Nephron (organoid): ENCODE measurements around the gene NDUFA12.

Source experiments
- H3K27ac Mint-ChIP-seq, 3 experiments: 2 replicates each; pipeline ENCODE4 v1.8.0; 2020; ENCODE audit warnings: mixed read lengths in 3 of 3, mild to moderate bottlenecking in 2 of 3, moderate library complexity in 1 of 3
- H3K27me3 Mint-ChIP-seq: 2 replicates; pipeline ENCODE4 v1.8.0; 2021; ENCODE audit warnings: low read depth, mild to moderate bottlenecking, moderate library complexity, mixed read lengths
- H3K36me3 Mint-ChIP-seq: 2 replicates; pipeline ENCODE4 v1.8.0; 2020; ENCODE audit warnings: low read depth, mixed read lengths
- H3K4me1 Mint-ChIP-seq: 2 replicates; pipeline ENCODE4 v1.8.0; 2020; ENCODE audit warnings: mixed read lengths
- H3K4me3 Mint-ChIP-seq, 3 experiments: 2 replicates each; pipeline ENCODE4 v1.8.0; 2020; ENCODE audit warnings: mild to moderate bottlenecking in 3 of 3, mixed read lengths in 3 of 3, moderate library complexity in 2 of 3
- H3K9me3 Mint-ChIP-seq: 2 replicates; pipeline ENCODE4 v1.8.0; 2020; ENCODE audit warnings: mixed read lengths
- CTCF ChIP-seq, 3 experiments: fragments of 200-600 bp; sonication (generic); IDR thresholded peaks; one replicate each; pipeline ENCODE4 v1.5.0; 2021; ENCODE audit warnings: antibody characterized with exemption in 3 of 3; ENCODE audit not compliant: unreplicated experiment in 3 of 3

The NDUFA12 gene

GRCh38 chr12:94980577-94980976 is 22.9 kb downstream of the NDUFA12 start:
- TF ChIP-seq CTCF (IDR thresholded peaks at IDR 0.05; ENCODE audit: unreplicated experiment in 3 of 3) = peak; percentile 43 to 64 (median 44)
- H3K27me3 Mint-ChIP-seq = no peaks in the 10 kb centered on the region
- no peak overlapping the region for H3K4me3 Mint-ChIP-seq
- H3K4me1 Mint-ChIP-seq = peaks cover 9% of the 10 kb centered on the region
- H3K27ac Mint-ChIP-seq = peak overlapping the region in 1 of 3 experiments; percentile 30
- no peaks in the 10 kb centered on the region for H3K9me3 Mint-ChIP-seq
- H3K36me3 Mint-ChIP-seq = peaks cover 9% of the 10 kb centered on the region

DNA sequence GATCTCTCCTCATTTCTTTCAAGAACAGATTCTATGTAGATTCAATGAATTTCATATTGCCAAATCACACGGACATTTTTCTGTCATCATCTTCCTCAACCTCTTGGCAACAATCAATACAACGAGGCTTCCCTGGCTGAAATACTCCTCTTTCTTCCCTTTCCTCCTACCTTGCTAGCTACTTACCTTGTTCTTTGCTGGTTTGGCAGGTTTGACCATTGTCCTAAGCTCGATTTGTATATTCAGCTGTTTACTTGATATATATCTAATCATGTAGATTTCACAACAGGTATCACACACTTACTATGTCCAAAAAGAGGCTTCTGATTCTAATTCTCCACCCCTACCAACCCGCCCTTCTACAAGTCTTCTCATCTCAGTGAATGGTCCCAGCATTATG is 23.6 kb downstream of the NDUFA12 start:
- Mint-ChIP-seq H3K4me3 (no peak overlapping the region), H3K27ac (no peak overlapping the region), H3K27me3 (no peaks in the 10 kb centered on the region), H3K9me3 (no peaks in the 10 kb centered on the region), H3K36me3 (peaks cover 9% of the 10 kb centered on the region), H3K4me1 (peaks cover 9% of the 10 kb centered on the region)
- TF ChIP-seq CTCF (IDR thresholded peaks at IDR 0.05; ENCODE audit: unreplicated experiment in 3 of 3) = no peak

GRCh38 chr12:94977766-94978468 is 25.6 kb downstream of the NDUFA12 start:
- H3K4me1 Mint-ChIP-seq = peaks cover 10% of the 10 kb centered on the region
- H3K36me3 Mint-ChIP-seq = peaks cover 10% of the 10 kb centered on the region
- no peak for TF ChIP-seq CTCF (IDR thresholded peaks at IDR 0.05; ENCODE audit: unreplicated experiment in 3 of 3)
- H3K27ac Mint-ChIP-seq = no peak overlapping the region
- no peaks in the 10 kb centered on the region for H3K27me3 Mint-ChIP-seq
- H3K9me3 Mint-ChIP-seq = no peaks in the 10 kb centered on the region
- H3K4me3 Mint-ChIP-seq = no peak overlapping the region

DNA sequence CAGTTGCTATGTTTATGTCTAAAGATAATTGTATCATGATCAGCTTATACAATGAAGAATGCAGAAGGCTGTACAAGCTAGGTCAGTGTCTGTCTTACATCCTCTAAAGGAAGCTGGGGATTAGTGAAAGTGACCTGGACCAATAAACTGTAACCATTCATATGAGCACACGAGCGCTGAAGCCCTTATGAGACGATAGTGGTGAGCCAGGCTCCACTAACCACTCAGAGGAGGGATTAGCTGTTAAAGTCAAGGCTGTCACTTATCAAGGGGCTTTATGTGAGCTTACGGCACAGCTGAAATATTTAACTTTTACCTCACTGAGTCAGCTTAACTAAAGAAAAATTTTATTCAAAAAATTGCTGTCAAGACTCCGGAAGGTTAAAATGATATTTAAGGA is 30.3 kb downstream of the NDUFA12 start:
- Mint-ChIP-seq H3K36me3 (peaks cover 27% of the 10 kb centered on the region), H3K4me1 (peaks cover 4% of the 10 kb centered on the region), H3K9me3 (no peaks in the 10 kb centered on the region), H3K27me3 (no peaks in the 10 kb centered on the region), H3K27ac (peak overlapping the region in 1 of 3 experiments; percentile 48), H3K4me3 (no peak overlapping the region)
- no peak for TF ChIP-seq CTCF (IDR thresholded peaks at IDR 0.05; ENCODE audit: unreplicated experiment in 3 of 3)

DNA sequence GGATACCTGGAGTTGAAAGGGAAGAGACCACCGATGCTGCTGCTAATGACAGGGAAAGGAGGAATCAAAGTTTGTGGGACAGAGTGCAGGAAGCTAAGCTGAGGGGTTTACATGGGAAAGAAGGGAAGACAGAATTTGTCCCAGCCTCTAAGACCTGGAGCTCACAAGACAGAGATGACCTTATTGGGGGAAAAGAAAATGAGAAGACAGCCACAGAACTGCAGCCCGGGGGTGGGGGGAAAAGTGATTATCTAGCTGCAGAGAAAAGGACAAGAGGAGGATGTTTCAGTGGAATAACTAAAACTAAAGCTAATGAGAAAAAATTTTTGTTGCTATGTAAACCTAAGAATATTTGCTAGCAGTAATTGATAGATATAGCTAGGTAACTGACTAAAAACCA is 30.7 kb downstream of the NDUFA12 start:
- H3K4me3 Mint-ChIP-seq = no peak overlapping the region
- H3K27me3 Mint-ChIP-seq = no peaks in the 10 kb centered on the region
- peaks cover 4% of the 10 kb centered on the region for H3K4me1 Mint-ChIP-seq
- peaks cover 27% of the 10 kb centered on the region for H3K36me3 Mint-ChIP-seq
- H3K9me3 Mint-ChIP-seq = no peaks in the 10 kb centered on the region
- H3K27ac Mint-ChIP-seq = no peak overlapping the region
- TF ChIP-seq CTCF (IDR thresholded peaks at IDR 0.05; ENCODE audit: unreplicated experiment in 3 of 3) = no peak

DNA sequence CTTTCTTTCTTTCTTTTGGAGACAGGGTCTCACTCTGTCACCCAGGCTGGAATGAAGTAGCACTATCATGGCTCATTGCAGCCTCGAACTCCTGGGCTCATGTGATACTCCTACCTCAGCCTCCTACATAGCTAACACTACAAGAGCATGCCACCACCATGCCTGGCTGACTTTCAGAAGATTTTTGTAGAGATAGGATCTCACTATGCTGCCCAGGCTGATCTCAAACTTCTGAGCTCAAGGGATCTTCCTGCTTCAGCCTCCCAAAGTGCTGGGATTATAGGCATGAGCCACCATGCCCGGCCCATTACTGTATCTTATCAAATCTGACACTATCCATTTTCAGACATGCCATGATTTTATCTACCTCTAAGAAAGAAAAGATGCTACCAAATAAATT is 31.6 kb downstream of the NDUFA12 start:
- H3K4me1 Mint-ChIP-seq = peaks cover 4% of the 10 kb centered on the region
- peaks cover 27% of the 10 kb centered on the region for H3K36me3 Mint-ChIP-seq
- H3K4me3 Mint-ChIP-seq = no peak overlapping the region
- no peaks in the 10 kb centered on the region for H3K27me3 Mint-ChIP-seq
- no peak overlapping the region for H3K27ac Mint-ChIP-seq
- no peaks in the 10 kb centered on the region for H3K9me3 Mint-ChIP-seq
- no peak for TF ChIP-seq CTCF (IDR thresholded peaks at IDR 0.05; ENCODE audit: unreplicated experiment in 3 of 3)
